Measurements from ENCODE around the gene UBE2J2. TPM values are rescaled to one million over a fixed set of nuclear protein-coding genes. Genes with fewer than 3 reads are reported as not detected.

Gene UBE2J2
- polyA plus RNA-seq, 1 donor, result 39.1 TPM

GRCh38 chr1:1225913-1226312, 47.7 kb downstream of the UBE2J2 start:
- no peak for DNase-seq

- DNase-seq, result no peak
Measured at GRCh38 chr1:1225238-1225845, 48.3 kb downstream of the UBE2J2 start.

GRCh38 chr1:1223891-1224290, 49.8 kb downstream of the UBE2J2 start:
- DNase-seq, result no peak

GRCh38 chr1:1223321-1223720, 50.3 kb downstream of the UBE2J2 start:
- no peak for DNase-seq

GRCh38 chr1:1222575-1223225, 51.0 kb downstream of the UBE2J2 start:
- no peak for DNase-seq

- DNase-seq, result no peak
Measured at GRCh38 chr1:1221887-1222574, 51.6 kb downstream of the UBE2J2 start.

- no peak for DNase-seq
Measured at GRCh38 chr1:1220197-1220596, 53.5 kb downstream of the UBE2J2 start.

GRCh38 chr1:1219341-1219740, 54.3 kb downstream of the UBE2J2 start:
- DNase-seq, result no peak

GRCh38 chr1:1218524-1219200, 55.0 kb downstream of the UBE2J2 start:
- no peak for DNase-seq

GRCh38 chr1:1217621-1218523, 55.8 kb downstream of the UBE2J2 start:
- no peak for DNase-seq

GRCh38 chr1:1216770-1217620, 56.7 kb downstream of the UBE2J2 start:
- no peak for DNase-seq

- DNase-seq, result no peak
Measured at GRCh38 chr1:1215881-1216605, 57.6 kb downstream of the UBE2J2 start.

- no peak for DNase-seq
Measured at GRCh38 chr1:1215080-1215676, 58.5 kb downstream of the UBE2J2 start.

- no peak for DNase-seq
Measured at GRCh38 chr1:1213345-1214265, 60.0 kb downstream of the UBE2J2 start, which contains the start of gene TNFRSF4. Gene TNFRSF4, minus strand, starts transcription at chr1:1214153. Its CDS starts 26 bp downstream, at chr1:1214127.

- no peak for DNase-seq
Measured at GRCh38 chr1:1212780-1213344, 60.8 kb downstream of the UBE2J2 start.

- DNase-seq, result no peak
Measured at GRCh38 chr1:1211541-1212441, 61.9 kb downstream of the UBE2J2 start.

Measured in hindlimb muscle (tissue), 1 donor.